Vagina (tissue), 2 donors: ENCODE data around the gene DOLPP1.

Experiments used
- CTCF ChIP-seq, 3 experiments: fragments of 450-650 bp in 2 of 3; fragments of 200-600 bp in 1 of 3; sonication (generic) in 1 of 3; IDR thresholded peaks; one replicate each; pipeline ENCODE4 v1.5.1; 2017 to 2019; ENCODE audit warnings: antibody characterized with exemption in 3 of 3, mild to moderate bottlenecking in 2 of 3, moderate library complexity in 2 of 3
- POLR2A ChIP-seq, 2 donors: fragments of 450-650 bp; IDR thresholded peaks; one replicate each; pipeline ENCODE4 v1.6.1; 2017; ENCODE audit warnings: antibody characterized with exemption in 2 of 2, mild to moderate bottlenecking in 2 of 2, moderate library complexity in 2 of 2
- POLR2AphosphoS5 ChIP-seq, 2 donors: sonication (generic); formaldehyde crosslinking; IDR thresholded peaks; one replicate each; pipeline ENCODE4 v1.9.0; 2017; ENCODE audit warnings: antibody characterized with exemption in 2 of 2, mild to moderate bottlenecking in 2 of 2, low read depth in 1 of 2; ENCODE audit not compliant: insufficient read depth in 1 of 2

- TF ChIP-seq CTCF (IDR thresholded peaks at IDR 0.05) (no peak), POLR2A (IDR thresholded peaks at IDR 0.05) (no peak), POLR2AphosphoS5 (IDR thresholded peaks at IDR 0.05; ENCODE audit: insufficient read depth in 1 of 2, low read depth in 1 of 2) (no peak)
Observed at GRCh38 chr9:129038109-129038852, 42.6 kb upstream of the DOLPP1 start.
